HCT116 (cell line): ENCODE measurements around the gene NOC4L.

Source experiments
- ZNF274 ChIP-seq: fragments of 200-500 bp; sonication (Bioruptor generic); IDR thresholded peaks from 2 replicates; pipeline ENCODE4 v1.6.1; 2014; ENCODE audit warnings: mild to moderate bottlenecking, low read depth, low read length, inconsistent platforms
- TF ChIP-seq, protein P1 (sequence below), 3 experiments: fragments of 200-600 bp in 1 of 3; sonication (generic) in 1 of 3; IDR thresholded peaks in 2 of 3; conservative IDR thresholded peaks in 1 of 3; 2 replicates each; pipeline ENCODE4 v1.5.1; 2012 to 2017; ENCODE audit warnings: low read depth in 2 of 3, low read length in 2 of 3, antibody characterized with exemption in 1 of 3, borderline replicate concordance in 1 of 3, control low read depth in 1 of 3, mild to moderate bottlenecking in 1 of 3, mixed read lengths in 1 of 3, mixed run types in 1 of 3, moderate library complexity in 1 of 3; ENCODE audit not compliant: insufficient read depth in 1 of 3

DNA sequence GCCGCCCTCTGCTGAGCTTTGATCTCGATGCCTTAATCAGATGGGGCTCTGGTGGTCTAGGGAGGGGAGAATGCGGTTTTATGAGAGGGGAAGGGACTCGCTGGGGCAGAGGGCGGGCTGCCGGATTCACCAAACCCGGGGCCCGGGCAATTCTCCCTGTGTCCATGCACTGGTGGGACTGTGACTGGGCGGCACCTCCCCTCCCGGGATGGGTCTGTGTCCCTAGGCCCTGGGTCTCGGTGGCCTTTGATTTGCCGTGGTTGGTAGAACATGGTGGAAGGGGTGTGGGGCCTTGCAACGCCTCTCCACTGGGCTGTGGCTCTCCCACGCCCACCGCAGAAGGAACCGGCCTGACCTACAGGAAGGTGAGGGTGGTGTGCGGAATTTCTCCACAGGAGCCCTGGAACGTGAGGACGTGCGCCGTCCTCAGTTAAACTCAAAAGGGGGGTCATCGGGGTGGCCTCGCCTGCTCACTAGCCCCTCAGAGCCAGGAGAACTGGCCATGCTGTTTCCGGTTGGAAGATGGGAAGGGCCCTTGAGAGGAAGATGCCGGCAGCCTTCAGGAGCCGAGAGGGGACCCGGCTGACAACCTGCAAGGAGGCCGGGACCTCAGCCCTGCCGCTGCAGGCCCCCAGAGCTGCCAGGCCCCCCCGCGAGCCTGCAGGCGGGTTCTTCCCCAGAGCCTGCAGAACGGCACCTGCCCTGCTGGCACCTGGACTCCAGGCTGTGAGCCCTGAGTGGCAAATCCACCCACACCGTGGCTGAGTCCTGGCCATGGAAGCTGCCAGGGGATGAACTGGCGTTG, 43.6 kb downstream of the NOC4L start:
- TF ChIP-seq, protein P1, sequence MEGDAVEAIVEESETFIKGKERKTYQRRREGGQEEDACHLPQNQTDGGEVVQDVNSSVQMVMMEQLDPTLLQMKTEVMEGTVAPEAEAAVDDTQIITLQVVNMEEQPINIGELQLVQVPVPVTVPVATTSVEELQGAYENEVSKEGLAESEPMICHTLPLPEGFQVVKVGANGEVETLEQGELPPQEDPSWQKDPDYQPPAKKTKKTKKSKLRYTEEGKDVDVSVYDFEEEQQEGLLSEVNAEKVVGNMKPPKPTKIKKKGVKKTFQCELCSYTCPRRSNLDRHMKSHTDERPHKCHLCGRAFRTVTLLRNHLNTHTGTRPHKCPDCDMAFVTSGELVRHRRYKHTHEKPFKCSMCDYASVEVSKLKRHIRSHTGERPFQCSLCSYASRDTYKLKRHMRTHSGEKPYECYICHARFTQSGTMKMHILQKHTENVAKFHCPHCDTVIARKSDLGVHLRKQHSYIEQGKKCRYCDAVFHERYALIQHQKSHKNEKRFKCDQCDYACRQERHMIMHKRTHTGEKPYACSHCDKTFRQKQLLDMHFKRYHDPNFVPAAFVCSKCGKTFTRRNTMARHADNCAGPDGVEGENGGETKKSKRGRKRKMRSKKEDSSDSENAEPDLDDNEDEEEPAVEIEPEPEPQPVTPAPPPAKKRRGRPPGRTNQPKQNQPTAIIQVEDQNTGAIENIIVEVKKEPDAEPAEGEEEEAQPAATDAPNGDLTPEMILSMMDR (IDR thresholded peaks at IDR 0.05 in 2 of 3, conservative IDR thresholded peaks at IDR 0.05 in 1 of 3; ENCODE audit: borderline replicate concordance in 1 of 3, insufficient read depth in 1 of 3, low read depth in 2 of 3, low read length in 2 of 3) = no peak
- TF ChIP-seq ZNF274 = no peak
